Right kidney (tissue), 9 donors: ENCODE results near the gene TMEM14C.

ENCODE experiments used
- DNase-seq: peaks from one replicate; pipeline ENCODE4 v3.0.0-alpha.2; 2016
- long read RNA-seq, 8 donors: transcript quantifications; one replicate each; lab custom pipeline, GENCODE V29; 2026

TMEM14C gene
- long read RNA-seq, donor 1, transcript TMEM14C-205 (6 exons, 1,177 nt), result minor isoform, 6 of 201 reads
- long read RNA-seq, donor 1, transcript TMEM14C-201 (6 exons, 1,113 nt), result major isoform, 161 of 201 reads
- long read RNA-seq, donor 1, partial matches to known transcripts, result 21 of 201 reads
- long read RNA-seq, donor 1, other reads (novel, unspliced or antisense), result 11 of 201 reads
- long read RNA-seq, donor 2, transcript TMEM14C-201 (6 exons, 1,113 nt), result major isoform, 76 of 110 reads
- long read RNA-seq, donor 2, partial matches to known transcripts, result 31 of 110 reads
- long read RNA-seq, donor 2, other reads (novel, unspliced or antisense), result 0 of 110 reads
- long read RNA-seq, donor 3, transcript TMEM14C-201 (6 exons, 1,113 nt), result major isoform, 39 of 59 reads
- long read RNA-seq, donor 3, partial matches to known transcripts, result 17 of 59 reads
- long read RNA-seq, donor 3, other reads (novel, unspliced or antisense), result 0 of 59 reads
- long read RNA-seq, donor 4, transcript TMEM14C-201 (6 exons, 1,113 nt), result major isoform, 91 of 99 reads
- long read RNA-seq, donor 4, partial matches to known transcripts, result 5 of 99 reads
- long read RNA-seq, donor 4, other reads (novel, unspliced or antisense), result 0 of 99 reads
- long read RNA-seq, donor 5, transcript TMEM14C-201 (6 exons, 1,113 nt), result major isoform, 77 of 119 reads
- long read RNA-seq, donor 5, transcript TMEM14C-205 (6 exons, 1,177 nt), result minor isoform, 7 of 119 reads
- long read RNA-seq, donor 5, partial matches to known transcripts, result 26 of 119 reads
- long read RNA-seq, donor 5, other reads (novel, unspliced or antisense), result 6 of 119 reads
- long read RNA-seq, donor 6, transcript TMEM14C-201 (6 exons, 1,113 nt), result major isoform, 112 of 117 reads
- long read RNA-seq, donor 6, partial matches to known transcripts, result 0 of 117 reads
- long read RNA-seq, donor 6, other reads (novel, unspliced or antisense), result 0 of 117 reads
- long read RNA-seq, donor 7, transcript TMEM14C-201 (6 exons, 1,113 nt), result major isoform, 139 of 182 reads
- long read RNA-seq, donor 7, transcript TMEM14C-205 (6 exons, 1,177 nt), result minor isoform, 8 of 182 reads
- long read RNA-seq, donor 7, partial matches to known transcripts, result 29 of 182 reads
- long read RNA-seq, donor 7, other reads (novel, unspliced or antisense), result 0 of 182 reads
- long read RNA-seq, donor 8, transcript TMEM14C-201 (6 exons, 1,113 nt), result major isoform, 101 of 141 reads
- long read RNA-seq, donor 8, partial matches to known transcripts, result 31 of 141 reads
- long read RNA-seq, donor 8, other reads (novel, unspliced or antisense), result 7 of 141 reads

DNA sequence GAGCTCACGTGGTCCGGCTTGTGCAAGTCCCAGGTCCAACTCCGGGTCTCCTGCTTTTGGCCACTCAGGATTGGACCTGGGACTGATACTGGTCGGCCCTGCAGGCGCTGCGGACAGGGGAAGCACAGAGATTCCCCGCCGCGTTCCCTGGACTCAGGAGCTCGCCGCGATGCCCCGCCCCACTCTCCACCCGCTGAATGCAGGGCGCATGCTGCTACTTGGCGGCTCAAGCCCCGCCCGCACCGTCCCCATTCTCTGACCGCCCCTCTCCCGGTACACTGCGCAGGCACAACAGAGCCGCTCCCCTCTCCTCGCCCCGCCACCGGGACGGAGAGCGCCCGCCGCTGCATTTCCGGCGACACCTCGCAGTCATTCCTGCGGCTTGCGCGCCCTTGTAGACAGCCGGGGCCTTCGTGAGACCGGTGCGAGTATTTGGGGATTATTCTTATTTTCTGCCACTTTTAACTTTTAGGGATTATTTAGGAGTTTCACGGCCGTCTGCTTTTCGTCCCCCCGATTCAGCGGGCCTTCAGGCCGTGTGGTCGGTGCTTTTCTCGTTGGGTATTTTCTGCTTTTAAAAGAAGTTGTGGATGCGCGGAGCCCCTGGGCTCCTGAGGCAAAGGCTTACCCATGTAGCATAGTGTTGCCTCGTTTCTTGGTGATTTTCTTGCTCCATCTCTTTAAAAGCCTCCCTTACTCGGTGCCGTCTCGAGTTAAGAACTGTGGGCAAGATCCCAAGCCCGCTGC lies at the start of gene TMEM14C:
TMEM14C (plus strand) TSS at position 251 of the 747 bp plus-strand sequence. CDS start 1,544 bp downstream, outside the sequence.
- peak; percentile 83 for DNase-seq

DNA sequence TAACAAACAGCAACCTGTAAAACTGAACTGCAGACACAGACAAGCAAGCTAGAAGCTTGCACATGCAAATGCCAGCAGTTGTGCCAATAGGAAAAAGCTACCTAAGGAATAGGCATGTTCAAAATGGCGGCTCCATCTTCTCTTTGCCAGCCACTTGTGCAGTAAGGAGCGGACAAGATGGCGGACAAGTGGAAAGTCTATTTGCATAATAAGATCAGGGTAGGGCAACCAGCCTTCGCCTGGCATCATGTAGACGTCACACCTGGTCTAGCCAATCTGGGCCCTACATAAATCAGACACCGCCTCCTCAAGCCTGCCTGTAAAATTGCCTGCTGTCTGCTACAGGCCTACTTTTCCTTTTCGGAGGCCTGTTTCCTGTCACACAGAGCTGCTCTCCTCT lies 46.5 kb upstream of the TMEM14C start:
- no peak for DNase-seq

DNA sequence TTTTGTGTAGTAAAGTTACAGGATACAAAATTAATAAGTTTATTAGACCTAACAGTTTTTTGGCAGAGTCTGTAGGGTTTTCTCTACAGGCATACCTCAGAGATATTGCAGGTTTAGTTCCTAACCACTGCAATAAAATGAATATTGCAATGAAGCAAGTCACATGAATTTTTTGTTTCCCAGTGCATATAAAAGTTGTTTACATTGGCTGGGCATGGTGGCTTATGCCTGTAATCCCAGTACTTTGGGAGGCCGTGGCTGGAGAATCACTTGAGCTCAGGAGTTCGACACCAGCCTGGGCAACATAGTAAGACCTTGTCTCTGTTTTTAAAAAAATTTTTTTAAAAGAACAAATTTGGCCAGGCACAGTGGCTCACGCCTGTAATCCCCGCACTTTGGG lies 44.4 kb upstream of the TMEM14C start:
- no peak for DNase-seq

DNA sequence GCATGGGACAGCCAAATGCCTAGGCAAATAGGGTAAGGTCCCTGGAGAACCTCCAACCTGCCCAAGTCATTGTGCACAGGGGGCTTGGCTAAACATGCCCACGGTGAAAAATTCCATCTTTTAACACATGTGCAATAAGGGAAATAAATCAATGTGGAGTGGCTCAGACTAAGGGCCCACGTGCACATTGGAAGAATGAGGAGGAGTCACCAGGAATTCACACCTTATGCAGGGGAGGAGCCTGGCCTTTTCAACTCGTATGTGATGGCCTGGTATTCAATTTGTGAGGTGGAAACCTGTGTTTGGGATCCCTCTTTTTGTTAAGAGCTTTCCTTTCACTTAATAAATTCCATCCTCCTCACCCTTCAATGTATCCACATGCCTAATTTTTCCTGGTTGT lies 41.1 kb upstream of the TMEM14C start:
- no peak for DNase-seq

DNA sequence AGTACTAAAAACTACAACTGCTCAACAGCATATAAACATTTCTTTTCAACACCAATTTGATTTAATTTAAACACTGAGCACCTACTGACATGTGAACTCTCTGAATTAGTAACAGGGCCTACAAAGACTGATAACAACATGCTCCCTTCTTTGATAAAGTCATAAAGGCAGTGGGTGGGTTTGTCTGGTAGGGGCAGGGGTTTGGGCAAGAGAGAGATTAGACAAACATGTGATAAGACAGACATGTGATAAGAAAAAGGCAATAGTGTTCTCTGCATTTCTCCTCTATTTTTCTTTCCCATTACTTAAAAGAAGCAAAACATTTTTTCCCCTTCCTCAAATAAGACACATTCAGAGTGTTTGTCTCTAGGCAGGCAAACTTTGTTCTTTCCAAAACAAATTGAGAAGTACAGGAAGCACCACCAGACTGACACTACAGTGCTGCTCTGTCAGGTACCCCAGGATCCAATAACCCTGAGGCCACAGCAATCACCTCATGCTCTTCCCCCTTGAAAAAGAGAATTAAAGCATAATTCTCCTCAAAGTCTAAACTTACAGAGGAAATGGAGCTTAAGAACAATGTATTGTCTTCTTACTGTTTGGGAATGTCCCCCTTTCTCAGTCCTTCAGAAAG lies 40.4 kb upstream of the TMEM14C start:
- no peak for DNase-seq

DNA sequence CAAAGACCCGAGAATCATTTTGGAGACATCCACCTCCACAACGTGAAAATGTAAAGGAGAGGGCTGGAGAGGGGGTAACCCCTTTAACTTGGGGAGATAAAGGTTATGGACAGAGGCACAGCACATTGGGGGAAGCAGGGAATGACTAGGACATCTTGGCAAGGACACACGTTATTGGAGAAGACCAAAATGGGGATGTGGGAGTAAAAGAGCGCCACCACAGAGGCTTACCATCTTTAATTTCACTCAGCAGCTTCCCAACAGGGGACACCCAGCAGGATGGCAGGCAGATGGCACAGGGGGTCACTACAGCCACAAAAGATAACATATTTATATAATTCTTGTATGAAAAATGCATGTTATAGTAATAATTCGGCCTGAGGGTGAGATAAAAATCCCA lies 38.3 kb upstream of the TMEM14C start:
- no peak for DNase-seq

DNA sequence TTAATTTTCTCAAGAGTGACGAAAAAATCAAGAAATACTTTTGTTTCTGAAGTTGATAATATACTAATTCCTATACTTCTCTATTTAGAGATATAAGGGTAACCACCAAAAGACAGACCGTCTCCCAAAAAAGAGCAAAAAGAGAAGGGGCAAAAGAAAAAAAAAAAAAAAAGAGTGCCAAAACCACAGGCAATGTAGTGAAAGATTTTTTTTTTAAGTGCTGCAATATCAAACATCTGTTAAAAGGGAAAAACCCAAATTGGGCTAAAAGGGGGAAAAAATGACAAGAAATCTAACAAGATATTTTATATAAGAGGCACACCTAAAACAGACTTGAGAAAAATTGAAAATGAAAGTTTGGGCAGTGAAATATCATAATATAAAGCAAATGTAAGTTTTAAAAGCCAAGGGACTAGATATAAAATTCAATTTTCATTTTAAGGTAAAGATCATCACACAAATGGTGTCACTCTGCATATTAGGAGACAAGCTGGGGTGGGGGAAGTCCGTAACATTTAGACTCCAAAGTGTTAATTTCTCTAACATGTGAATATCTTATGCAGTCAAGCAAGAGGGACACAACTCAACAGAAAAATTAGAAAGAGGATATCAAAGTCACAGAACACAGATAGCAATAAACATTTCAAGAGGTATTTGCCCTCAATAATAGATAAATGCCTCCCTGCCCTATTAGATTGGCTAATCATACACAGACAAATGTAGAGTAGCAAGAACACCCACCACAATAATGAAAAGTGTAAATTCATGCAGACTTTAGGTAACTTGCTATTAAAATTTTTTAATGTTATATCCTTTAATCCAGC lies 37.6 kb upstream of the TMEM14C start:
- no peak for DNase-seq

DNA sequence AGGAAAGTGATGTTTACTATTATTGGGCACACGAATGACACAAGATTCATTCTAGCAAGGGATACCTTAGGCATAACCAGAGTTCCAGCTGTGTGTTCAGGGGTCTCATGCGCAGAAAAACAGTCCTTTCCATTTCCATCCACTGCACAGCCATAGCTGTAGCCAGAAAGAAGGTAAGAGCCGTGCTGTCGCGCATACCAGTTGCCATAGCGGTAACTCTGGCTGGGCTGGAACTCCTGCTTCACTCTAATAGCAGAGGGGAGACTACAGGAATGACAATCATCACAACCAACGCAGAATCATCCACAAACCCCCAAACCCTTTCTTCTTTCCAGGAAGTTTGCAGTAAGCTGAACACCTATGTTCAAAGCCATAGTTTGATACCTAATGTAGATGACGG lies 36.0 kb upstream of the TMEM14C start:
- no peak for DNase-seq

DNA sequence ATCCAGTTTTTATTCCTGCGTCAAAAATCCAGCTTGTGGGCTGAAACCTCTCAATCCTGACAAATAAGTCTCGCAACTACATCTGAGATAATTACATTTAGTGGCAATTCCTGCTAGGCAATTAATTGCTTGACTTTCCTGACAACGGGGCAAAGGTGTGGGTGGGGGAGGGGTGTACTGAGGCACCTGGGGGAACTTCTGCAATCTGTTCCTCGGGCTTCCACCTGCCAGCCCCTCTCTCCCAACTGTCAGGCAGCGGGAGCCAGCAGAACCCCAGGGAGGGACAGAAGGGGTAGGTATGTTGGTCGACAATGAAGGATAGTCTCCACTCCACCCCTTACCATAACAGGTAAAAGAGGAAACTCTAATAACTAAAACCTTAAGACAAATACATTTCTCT lies 35.3 kb upstream of the TMEM14C start:
- DNase-seq, result no peak

DNA sequence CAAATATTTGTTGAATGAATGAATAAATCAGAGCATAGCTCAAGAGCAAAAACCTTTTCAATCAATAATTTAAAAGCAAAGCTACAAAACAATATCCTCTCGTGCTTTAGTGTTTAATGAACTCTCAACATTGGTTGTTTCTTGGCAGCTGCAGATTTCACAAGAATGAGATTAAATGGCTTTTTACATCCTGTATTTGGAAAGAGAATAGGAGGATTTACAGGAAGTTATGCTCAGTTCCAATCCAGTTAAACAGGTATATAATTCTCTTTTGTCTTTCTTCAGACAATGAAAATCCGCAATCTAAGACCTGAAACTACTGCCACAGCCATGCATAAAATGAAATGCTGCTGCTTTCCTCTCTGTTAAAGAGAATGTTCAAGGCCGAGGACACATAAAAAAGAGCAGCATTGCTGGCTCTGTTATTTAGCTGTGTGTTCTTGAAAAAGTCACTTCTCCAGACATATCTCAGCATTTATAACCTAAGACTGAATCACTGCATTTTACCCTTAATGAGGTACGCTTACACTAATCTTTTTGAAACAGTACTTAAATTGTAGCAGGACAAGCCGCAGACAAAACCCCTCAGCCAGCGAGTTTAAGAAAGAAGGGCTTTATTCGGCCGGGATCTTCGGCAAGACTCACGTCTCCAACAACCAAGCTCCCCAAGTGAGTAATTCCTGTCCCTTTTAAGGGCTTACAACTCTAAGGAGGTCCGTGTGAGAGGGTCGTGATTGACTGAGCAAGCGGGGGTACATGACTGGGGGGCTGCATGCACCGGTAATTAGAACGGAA lies 32.0 kb upstream of the TMEM14C start:
- DNase-seq, result no peak

DNA sequence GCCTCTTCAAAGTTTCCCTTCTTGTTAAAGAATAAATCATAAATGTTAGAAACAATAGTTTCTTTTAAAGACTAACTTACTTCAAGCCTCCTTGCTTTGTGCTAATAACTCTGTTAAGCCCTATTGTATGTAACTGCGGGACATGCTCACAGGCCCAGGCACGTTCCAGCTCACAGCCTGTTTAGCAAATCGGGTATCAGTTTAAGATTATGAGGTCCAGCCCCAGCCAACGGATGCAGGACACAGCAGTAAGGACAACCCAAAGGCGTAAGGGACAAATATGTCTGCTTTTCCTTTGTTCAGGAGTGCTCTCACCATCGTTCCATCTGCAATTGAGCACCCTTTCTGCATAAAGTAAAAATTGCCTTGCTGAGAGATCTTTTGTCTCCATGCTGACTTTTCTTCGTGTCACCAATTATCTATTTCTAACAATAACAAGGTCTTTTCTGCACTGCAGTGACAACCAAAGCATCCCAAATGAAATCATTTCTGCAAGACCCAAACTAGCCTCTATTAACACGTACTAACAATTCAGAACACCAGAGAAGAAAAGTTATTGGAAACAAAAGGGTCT lies 29.8 kb upstream of the TMEM14C start:
- no peak for DNase-seq

DNA sequence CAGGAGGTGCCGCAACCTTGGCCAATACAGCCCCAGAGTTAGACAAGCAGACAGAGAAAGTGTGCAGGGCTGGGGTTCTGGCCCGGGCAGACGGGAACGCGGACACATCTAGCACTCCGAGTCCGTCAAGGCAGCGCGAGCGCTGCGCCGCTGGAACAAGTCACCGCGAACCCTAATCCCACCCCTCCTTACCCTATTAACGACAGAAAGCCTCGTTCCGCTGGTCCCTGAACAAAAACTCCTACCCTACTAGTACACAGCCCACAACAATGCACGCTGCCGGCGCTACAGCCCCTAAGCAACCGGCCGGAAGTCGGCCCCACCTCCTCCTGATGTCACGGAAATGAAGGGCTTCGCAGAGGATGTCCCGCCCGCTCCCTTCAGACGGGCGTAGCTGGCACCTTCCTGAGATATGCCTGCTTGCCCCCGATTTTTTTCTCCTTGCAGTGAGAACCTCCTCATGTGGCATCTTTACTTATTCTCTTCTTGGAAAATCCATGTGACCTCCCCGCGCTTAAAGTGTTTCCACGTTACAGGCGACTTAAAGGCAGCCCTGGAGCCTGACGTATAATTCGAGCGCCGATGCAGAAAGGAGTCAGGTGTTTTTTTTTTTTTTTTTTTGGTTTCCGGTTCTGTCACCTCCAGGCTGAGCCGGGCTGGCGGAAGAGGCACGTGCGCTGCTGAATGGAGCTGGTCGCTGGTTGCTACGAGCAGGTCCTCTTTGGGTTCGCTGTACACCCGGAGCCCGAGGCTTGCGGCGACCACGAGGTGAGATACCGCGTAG lies 28.4 kb upstream of the TMEM14C start, which contains the start of the genes C6orf52 and PAK1IP1:
C6orf52 (minus strand) TSS at position 315 of the 784 bp plus-strand sequence. CDS start 7,066 bp downstream, outside the sequence.
PAK1IP1 (plus strand) TSS at position 671 of the 784 bp plus-strand sequence; CDS start at position 685, 14 bp downstream.
- DNase-seq, result peak; percentile 100

DNA sequence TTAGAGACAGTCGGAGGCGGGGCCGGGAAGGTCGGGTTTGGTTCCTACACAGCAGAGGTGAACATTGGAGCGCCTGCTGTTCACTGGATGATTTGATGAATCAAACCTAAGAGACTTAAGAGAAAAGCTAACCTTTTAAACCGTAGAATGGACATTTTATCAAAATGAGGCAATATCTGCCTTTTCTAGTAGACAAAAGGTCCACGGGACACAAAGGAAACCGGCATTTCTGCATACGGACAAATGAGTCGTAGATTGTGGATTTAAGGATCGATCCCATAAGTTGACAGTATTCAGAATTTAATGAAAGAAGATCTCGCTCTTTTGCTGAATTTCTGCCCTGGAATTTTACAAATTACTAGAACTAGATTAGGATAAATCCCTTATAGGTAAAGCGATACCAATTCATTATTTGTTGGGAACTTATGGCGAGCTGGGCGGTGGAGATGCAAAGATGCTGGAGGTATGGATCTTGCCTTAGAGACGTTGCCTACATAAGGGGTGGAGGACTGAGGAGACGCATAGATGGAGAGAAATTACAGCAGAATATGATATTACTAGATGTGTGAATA lies 27.7 kb upstream of the TMEM14C start:
- no peak for DNase-seq

DNA sequence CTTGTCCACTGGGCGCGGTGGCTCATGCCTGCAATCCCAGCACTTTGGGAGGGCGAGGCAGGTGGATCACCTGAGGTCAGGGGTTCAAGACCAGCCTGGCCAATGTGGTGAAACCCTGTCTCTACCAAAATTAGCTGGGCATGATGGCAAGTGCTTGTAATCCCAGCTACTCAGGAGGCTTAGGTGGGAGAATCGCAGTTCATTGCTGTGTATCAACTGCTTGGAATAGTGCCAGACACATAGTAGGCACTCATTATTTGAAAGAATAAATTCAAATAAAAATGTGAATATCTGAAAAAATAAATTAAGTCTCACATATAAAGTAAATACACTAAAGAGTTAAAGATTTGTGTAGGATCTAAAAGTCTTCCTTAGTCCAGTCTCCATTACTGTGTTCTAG lies 26.2 kb upstream of the TMEM14C start:
- no peak for DNase-seq

DNA sequence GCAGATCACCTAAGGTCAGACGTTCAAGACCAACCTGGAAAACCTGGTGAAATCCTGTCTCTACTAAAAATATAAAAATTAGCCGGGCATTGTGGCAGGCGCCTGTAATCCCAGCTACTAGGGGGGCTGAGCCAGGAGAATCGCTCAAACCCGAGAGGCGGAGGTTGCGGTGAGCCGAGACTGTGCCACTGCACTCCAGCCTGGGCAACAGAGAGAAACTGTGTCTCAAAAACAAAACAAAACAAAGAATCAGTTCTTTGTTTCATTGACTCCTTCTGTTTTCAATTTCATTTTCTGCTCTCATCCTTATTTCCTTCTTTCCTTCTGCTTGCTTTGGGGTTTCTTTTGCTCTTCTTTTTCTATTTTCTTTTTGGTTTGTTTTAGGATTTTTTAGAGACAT lies 8.9 kb upstream of the TMEM14C start:
- no peak for DNase-seq

DNA sequence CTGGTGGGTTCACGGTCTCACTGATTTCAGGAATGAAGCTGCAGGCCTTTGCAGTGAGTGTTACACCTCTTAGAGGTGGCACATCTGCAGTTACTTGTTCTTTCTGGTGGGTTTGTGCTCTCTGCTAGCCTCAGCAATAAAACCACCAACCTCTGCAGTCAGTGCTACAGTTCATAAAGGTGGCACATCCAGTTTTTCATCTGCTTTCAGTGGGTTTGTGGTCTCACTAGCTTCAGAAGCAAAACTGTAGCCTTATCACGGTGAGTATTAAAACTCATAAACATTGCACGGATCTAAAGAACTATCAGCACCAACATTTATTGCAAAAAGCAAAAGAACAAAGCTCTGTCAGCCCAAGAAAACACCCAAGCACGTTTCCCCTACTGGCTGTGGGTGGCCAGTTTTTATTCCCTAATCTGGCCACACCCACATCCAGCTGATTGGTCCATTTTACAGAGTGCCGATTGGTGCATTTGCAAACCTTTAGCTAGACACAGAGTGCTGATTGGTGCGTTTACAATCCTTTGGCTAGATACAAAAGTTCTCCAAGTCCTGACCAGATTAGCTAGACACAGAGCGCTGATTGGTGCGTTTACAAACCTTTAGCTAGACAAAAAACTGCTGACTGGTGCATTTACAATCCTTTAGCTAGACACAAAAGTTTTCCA lies 3.4 kb upstream of the TMEM14C start:
- DNase-seq, result no peak

DNA sequence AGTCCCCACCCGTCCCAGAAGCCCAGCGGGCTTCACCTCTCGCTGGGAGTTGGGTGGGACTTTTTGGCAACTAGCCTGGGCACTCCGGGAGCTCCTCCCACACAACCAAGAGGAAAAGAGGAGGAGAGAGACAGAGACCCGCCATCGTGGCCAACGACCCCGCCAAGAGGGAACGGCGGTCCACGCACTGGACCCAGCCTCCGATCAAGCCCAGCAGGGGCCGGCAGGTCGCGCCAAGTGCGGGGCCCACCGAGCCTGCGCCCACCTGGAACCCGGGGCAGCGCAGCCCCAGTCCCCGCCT lies 3.0 kb upstream of the TMEM14C start:
- no peak for DNase-seq
